Measurements from ENCODE around the gene DCTPP1. TPM values are rescaled to one million over a fixed set of nuclear protein-coding genes. Genes with fewer than 3 reads are reported as not detected.
A peak's percentile ranks its signal among the peaks of the same experiment; 100 is the strongest.

The DCTPP1 gene
- total and polyA plus RNA-seq, 2 of the 13 experiments (the other 11 are each of a cell fraction or from before 2014, with no cell fraction given): 54.8 to 74.4 TPM

DNA sequence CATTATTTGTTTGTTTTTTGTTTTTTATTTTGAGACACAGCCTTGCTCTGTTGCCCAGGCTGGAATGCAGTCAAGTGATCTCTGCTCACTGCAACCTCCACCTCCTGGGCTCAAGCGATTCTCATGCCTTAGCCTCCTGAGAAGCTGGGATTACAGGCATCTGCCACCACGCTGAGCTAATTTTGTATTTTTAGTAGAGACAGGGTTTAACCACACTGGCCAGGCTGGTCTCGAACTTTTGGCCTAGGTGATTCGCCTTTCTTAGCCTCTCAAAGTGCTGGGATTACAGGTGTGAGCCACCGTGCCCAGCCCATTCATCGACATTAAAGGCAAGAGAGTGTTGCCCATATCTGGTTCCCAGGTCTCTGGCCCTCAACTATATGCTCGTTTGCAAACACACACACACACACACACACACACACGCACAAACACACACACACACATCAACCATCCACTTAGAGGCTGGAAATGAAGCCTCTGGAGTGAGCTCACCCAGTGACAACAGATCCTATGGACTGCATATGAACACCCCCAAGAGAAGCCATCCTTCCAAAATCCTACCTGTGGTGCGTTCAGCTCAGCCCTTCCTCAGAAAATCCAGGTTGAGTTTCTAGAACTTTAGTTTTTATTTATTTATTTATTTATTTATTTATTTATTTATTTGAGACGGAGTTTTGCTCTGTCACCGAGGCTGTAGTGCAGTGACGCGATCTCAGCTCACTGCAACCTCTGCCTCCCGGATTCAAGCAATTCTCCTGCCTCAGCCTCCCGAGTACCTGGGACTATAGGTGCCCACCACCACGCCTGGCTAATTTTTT lies 28.1 kb upstream of the DCTPP1 start:
- Histone ChIP-seq H3K9ac (ENCODE audit: insufficient read depth, low read depth, low read length) (no peak overlapping the region), H3K79me2 (ENCODE audit: insufficient read depth, low read length) (no peaks in the 10 kb centered on the region), H3K27me3 (ENCODE audit: control insufficient read depth in 1 of 2, insufficient read depth in 2 of 2, low read length in 2 of 2) (no peaks in the 10 kb centered on the region), H2AFZ (ENCODE audit: low read length) (no peak overlapping the region), H3K27ac (ENCODE audit: extremely low read length, insufficient read depth, low read length) (peak overlapping the region; percentile 67), H4K20me1 (ENCODE audit: insufficient read depth, low read length) (no peaks in the 10 kb centered on the region), H3K4me1 (ENCODE audit: insufficient read depth, low read length) (peaks cover 71% of the 10 kb centered on the region), H3K4me2 (ENCODE audit: low read depth, low read length) (peak overlapping the region; percentile 87), H3K4me3 (replicated peaks in 1 of 3; ENCODE audit: insufficient read depth in 1 of 3, low read depth in 2 of 3, low read length in 3 of 3) (no peak overlapping the region), H3K36me3 (replicated peaks in 1 of 2; ENCODE audit: control insufficient read depth in 1 of 2, insufficient read depth in 2 of 2, low read length in 2 of 2) (no peaks in the 10 kb centered on the region), H3K9me3 (ENCODE audit: low read length) (no peaks in the 10 kb centered on the region)
- no TSS peak for BruUV-seq (replicated peaks)
- ATAC-seq: no peak
- 76% methylated on average over 16 of the region's 16 CpGs for WGBS (ENCODE audit: low lambda C conversion rate)
- in situ Hi-C loops (cut with HindIII; ENCODE audit: extremely low pct_ligation_motif_present, low pct_unique_long_range_greater_than_20kb) (loop anchor here (5.0 kb wide), 1 partner anchor 59 kb away; no protein-coding TSS in a partner anchor), intact Hi-C loops (cut with micrococcal nuclease; ENCODE audit: unreplicated experiment) (no loop called here)
- CTCF ChIA-PET (ENCODE audit: low intra/inter-chr PET ratio, low total read pairs): no interaction called here
- no peak for DNase-seq (ENCODE audit: low spot score)
- TF ChIP-seq HDAC1 (CRISPR knock-in tag; IDR thresholded peaks at IDR 0.05) (0 out of 2 replicates have a peak, but pooled peaks have one; percentile 36), ASH2L (IDR thresholded peaks at IDR 0.05; ENCODE audit: insufficient read length, low read depth, low read length) (no peak), IRF9 (CRISPR knock-in tag; IDR thresholded peaks at IDR 0.05; ENCODE audit: borderline replicate concordance) (no peak), SPEN (CRISPR knock-in tag; IDR thresholded peaks at IDR 0.05; ENCODE audit: low read depth) (no peak), ZNF543 (CRISPR knock-in tag; IDR thresholded peaks at IDR 0.05) (peak; percentile 15; the same call in 1 of the 2 replicates), ZFP62 (CRISPR knock-in tag; IDR thresholded peaks at IDR 0.05) (no peak), THAP8 (CRISPR knock-in tag; IDR thresholded peaks at IDR 0.05; ENCODE audit: borderline replicate concordance) (no peak)
- TF ChIP-seq, protein P1, sequence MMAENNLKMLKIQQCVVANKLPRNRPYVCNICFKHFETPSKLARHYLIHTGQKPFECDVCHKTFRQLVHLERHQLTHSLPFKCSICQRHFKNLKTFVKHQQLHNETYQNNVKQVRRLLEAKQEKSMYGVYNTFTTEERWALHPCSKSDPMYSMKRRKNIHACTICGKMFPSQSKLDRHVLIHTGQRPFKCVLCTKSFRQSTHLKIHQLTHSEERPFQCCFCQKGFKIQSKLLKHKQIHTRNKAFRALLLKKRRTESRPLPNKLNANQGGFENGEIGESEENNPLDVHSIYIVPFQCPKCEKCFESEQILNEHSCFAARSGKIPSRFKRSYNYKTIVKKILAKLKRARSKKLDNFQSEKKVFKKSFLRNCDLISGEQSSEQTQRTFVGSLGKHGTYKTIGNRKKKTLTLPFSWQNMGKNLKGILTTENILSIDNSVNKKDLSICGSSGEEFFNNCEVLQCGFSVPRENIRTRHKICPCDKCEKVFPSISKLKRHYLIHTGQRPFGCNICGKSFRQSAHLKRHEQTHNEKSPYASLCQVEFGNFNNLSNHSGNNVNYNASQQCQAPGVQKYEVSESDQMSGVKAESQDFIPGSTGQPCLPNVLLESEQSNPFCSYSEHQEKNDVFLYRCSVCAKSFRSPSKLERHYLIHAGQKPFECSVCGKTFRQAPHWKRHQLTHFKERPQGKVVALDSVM (CRISPR knock-in tag; IDR thresholded peaks at IDR 0.05): peak; percentile 55
- TF ChIP-seq, protein P2, sequence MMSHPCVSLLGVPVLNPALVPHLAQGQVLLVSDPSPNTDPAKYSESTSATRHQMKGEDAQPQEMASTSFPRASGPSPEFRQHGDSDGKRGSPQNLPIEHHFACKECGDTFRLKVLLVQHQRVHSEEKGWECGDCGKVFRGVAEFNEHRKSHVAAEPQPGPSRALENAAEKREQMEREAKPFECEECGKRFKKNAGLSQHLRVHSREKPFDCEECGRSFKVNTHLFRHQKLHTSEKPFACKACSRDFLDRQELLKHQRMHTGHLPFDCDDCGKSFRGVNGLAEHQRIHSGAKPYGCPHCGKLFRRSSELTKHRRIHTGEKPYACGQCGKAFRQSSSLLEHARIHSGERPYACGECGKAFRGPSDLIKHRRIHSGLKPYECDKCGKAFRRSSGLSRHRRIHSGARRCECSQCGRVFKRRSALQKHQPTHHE (CRISPR knock-in tag; IDR thresholded peaks at IDR 0.05; ENCODE audit: borderline replicate concordance): no peak
- POLR2A ChIA-PET: interaction anchor here (1.1 to 1.6 kb wide), 6 partner anchors 9 to 153 kb away, joined by 3 to 11 read pairs (median 4); partner anchors contain the start of genes SEPHS2 and ZNF689
- peak; percentile 37 for FAIRE-seq

All from HepG2 (cell line).